ENCODE measurements around the gene TMEM242. TPM values are rescaled to one million over a fixed set of nuclear protein-coding genes. Genes with fewer than 3 reads are reported as not detected.

Gene TMEM242
- total and polyA plus RNA-seq, 2 of the 13 experiments (the other 11 are each of a cell fraction or from before 2014, with no cell fraction given), result 5.6 to 11.1 TPM

DNA sequence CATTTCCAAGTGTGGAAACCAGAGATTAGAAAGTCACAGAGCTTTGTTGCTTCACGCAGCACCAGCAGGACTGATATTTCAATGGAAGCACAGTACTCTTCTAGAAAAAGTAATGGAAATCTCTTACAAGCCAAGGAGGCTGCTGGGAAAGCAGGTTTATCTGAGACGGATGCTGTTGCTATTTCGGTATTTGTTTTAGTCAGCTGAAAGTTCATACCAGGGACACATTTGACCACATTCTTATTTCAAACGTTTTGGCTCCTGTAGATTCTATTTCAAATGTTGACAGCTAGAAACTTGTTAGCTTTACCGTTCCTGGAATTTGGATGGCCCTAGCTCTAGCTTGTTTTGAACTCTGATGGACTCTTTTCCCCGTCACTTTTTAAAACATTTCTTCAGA is 3.7 kb upstream of the TMEM242 start (continued):
- TF ChIP-seq PAXIP1 (CRISPR knock-in tag; conservative IDR thresholded peaks at IDR 0.05) (0 out of 2 replicates have a peak, but pooled peaks have one; percentile 26), IRF2 (CRISPR knock-in tag; IDR thresholded peaks at IDR 0.05) (no peak)

DNA sequence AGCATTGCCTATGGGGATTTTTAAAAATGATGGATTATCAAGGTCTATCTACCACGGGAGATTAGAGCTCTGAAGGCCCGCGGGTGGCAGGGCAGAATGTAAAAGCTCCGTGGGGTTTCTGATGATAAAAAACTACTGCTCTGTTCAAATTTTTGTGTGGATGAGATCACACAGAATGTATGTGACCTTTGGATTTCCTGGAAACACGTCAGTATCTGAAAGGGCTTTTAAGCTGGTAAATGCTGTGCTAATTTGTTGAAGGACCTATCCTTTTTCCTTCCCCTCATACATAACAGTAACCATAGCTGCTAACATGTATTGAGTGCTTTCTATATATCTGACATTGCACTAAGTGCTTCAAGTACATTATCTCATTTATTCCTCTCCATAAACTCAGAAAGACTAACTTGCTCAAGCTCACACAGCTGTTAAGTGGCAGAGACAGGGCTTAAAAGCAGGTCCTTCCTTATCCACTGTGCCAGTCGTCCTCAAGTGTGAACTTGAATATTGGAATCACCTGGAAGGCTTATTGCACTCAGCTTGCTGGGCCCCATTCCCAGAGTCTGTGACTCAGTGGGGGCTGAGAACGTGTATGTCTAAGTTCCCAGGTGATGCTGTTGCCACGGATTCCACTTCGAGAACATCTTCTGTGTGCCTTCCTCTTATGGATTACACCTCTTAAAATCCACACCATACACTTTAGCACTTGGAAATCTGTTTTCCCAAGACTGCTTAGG is 1.9 kb upstream of the TMEM242 start:
- POLR2A ChIA-PET, result interaction anchor here (0.6 to 4.7 kb wide), 12 partner anchors 10 to 403 kb away, joined by 3 to 73 read pairs (median 14); partner anchors contain the start of gene ZDHHC14
- no peaks in the 10 kb centered on the region; a peak in 2 of 5 replicates for H3K27me3 ChIP-seq (ENCODE audit: control insufficient read depth in 1 of 2, insufficient read depth in 2 of 2, low read length in 2 of 2)
- H3K9ac ChIP-seq (ENCODE audit: insufficient read depth, low read depth, low read length), result peak overlapping the region; percentile 0; the same call in 1 of the 2 replicates
- H3K27ac ChIP-seq (ENCODE audit: extremely low read length, insufficient read depth, low read length), result no peak overlapping the region
- intact Hi-C loops (cut with micrococcal nuclease; ENCODE audit: unreplicated experiment), result loop anchor here (5.0 kb wide), 1 partner anchor 207 kb away; no protein-coding TSS in a partner anchor
- H3K4me1 ChIP-seq (ENCODE audit: insufficient read depth, low read length), result peaks cover 66% of the 10 kb centered on the region
- ATAC-seq, result no peak
- BruUV-seq (replicated peaks), result no TSS peak
- peak overlapping the region; percentile 88 for H3K4me2 ChIP-seq (ENCODE audit: low read depth, low read length)
- no peaks in the 10 kb centered on the region for H4K20me1 ChIP-seq (ENCODE audit: insufficient read depth, low read length)
- in situ Hi-C loops (cut with HindIII; ENCODE audit: extremely low pct_ligation_motif_present, low pct_unique_long_range_greater_than_20kb), result no loop called here
- H3K4me3 ChIP-seq (replicated peaks in 1 of 3; ENCODE audit: insufficient read depth in 1 of 3, low read depth in 2 of 3, low read length in 3 of 3), result peak overlapping the region; percentile 18 to 96 (median 94); a peak in 4 of 6 replicates
- 12% methylated on average over 9 of the region's 9 CpGs for WGBS (ENCODE audit: low lambda C conversion rate)
- peaks cover 13% of the 10 kb centered on the region for H3K79me2 ChIP-seq (ENCODE audit: insufficient read depth, low read length)
- peaks cover 3 to 6% of the 10 kb centered on the region in 2 experiments; a peak in 2 of 5 replicates for H3K36me3 ChIP-seq (replicated peaks in 1 of 2; ENCODE audit: control insufficient read depth in 1 of 2, insufficient read depth in 2 of 2, low read length in 2 of 2)
- peak; percentile 78 for DNase-seq (ENCODE audit: low spot score)
- CTCF ChIA-PET (ENCODE audit: low intra/inter-chr PET ratio, low total read pairs), result no interaction called here
- no peak overlapping the region for H2AFZ ChIP-seq (ENCODE audit: low read length)
- no peak for FAIRE-seq
- H3K9me3 ChIP-seq (ENCODE audit: low read length), result no peaks in the 10 kb centered on the region
- TF ChIP-seq PHF8 (CRISPR knock-in tag; IDR thresholded peaks at IDR 0.05) (no peak), AHDC1 (CRISPR knock-in tag; IDR thresholded peaks at IDR 0.05; ENCODE audit: borderline replicate concordance) (peak; percentile 71; the same call in 1 of the 2 replicates), CHCHD3 (CRISPR knock-in tag; IDR thresholded peaks at IDR 0.05) (no peak), BCL6 (CRISPR knock-in tag; IDR thresholded peaks at IDR 0.05) (peak; percentile 99), NR2C2 (CRISPR knock-in tag; IDR thresholded peaks at IDR 0.05; ENCODE audit: borderline replicate concordance) (no peak), ZNF589 (CRISPR knock-in tag; conservative IDR thresholded peaks at IDR 0.05) (no peak)
- TF ChIP-seq, protein P1, sequence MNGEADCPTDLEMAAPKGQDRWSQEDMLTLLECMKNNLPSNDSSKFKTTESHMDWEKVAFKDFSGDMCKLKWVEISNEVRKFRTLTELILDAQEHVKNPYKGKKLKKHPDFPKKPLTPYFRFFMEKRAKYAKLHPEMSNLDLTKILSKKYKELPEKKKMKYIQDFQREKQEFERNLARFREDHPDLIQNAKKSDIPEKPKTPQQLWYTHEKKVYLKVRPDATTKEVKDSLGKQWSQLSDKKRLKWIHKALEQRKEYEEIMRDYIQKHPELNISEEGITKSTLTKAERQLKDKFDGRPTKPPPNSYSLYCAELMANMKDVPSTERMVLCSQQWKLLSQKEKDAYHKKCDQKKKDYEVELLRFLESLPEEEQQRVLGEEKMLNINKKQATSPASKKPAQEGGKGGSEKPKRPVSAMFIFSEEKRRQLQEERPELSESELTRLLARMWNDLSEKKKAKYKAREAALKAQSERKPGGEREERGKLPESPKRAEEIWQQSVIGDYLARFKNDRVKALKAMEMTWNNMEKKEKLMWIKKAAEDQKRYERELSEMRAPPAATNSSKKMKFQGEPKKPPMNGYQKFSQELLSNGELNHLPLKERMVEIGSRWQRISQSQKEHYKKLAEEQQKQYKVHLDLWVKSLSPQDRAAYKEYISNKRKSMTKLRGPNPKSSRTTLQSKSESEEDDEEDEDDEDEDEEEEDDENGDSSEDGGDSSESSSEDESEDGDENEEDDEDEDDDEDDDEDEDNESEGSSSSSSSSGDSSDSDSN (CRISPR knock-in tag; IDR thresholded peaks at IDR 0.05), result no peak
